Activated CD4-positive, alpha-beta T cell treated with anti-CD3 and anti-CD28 coated beads for 36 hours (primary cell): Measurements from ENCODE around the gene WWC2. TPM values are rescaled to one million over a fixed set of nuclear protein-coding genes. Genes with fewer than 3 reads are reported as not detected.

Source experiments
- ATAC-seq: fragments of 200-7000 bp; cut with Tn5 transposase; one replicate; pipeline ENCODE4 v1.10.0; 2021; ENCODE audit warnings: mild to moderate bottlenecking, moderate library complexity
- CTCF ChIA-PET: fragments of 350-600 bp; sonication (Branson Sonifier 250); formaldehyde crosslinking; loops from one replicate; lab custom pipeline; 2021; ENCODE audit warnings: antibody characterized with exemption; lab: Charles Lee
- POLR2A ChIA-PET: fragments of 350-600 bp; sonication (Branson Sonifier 250); formaldehyde crosslinking; loops from one replicate; lab custom pipeline; 2021; ENCODE audit warnings: antibody characterized with exemption, inconsistent platforms; lab: Charles Lee
- DNase-seq: peaks from one replicate; pipeline ENCODE4 v3.0.0-alpha.2; 2020
- H3K27ac Mint-ChIP-seq: one replicate; pipeline ENCODE4 v1.8.0; 2021; ENCODE audit warnings: mixed read lengths
- H3K27me3 Mint-ChIP-seq: one replicate; pipeline ENCODE4 v1.8.0; 2021; ENCODE audit warnings: mixed read lengths
- H3K36me3 Mint-ChIP-seq: one replicate; pipeline ENCODE4 v1.8.0; 2021; ENCODE audit warnings: low read depth, mixed read lengths
- H3K4me1 Mint-ChIP-seq: one replicate; pipeline ENCODE4 v1.8.0; 2021; ENCODE audit warnings: mixed read lengths
- H3K4me3 Mint-ChIP-seq: one replicate; pipeline ENCODE4 v1.8.0; 2021; ENCODE audit warnings: mild to moderate bottlenecking, moderate library complexity, mixed read lengths
- H3K9me3 Mint-ChIP-seq: one replicate; pipeline ENCODE4 v1.8.0; 2021; ENCODE audit warnings: low read depth, mixed read lengths
- intact Hi-C, 2 experiments: fragments of 100-400 bp; cut with DNase I in 1 of 2; cut with micrococcal nuclease in 1 of 2; formaldehyde crosslinking; loops; one replicate each; pipeline versions ENCODE4 v1.14.2 to v1.15.1; 2022 to 2024; cut with DNase I, micrococcal nuclease
- total RNA-seq, 2 experiments: library from RNA; stranded (reverse); gene quantifications; one replicate each; pipeline ENCODE4 v1.2.3, GENCODE V29; 2021

Gene WWC2
- total RNA-seq, 2 experiments from 2014 or later = 3.6 to 4.3 TPM

GRCh38 chr4:183360161-183360919 is 261.3 kb downstream of the WWC2 start:
- ChIA-PET POLR2A (no interaction called here), CTCF (no interaction called here)
- Mint-ChIP-seq H3K36me3 (no peaks in the 10 kb centered on the region), H3K9me3 (no peaks in the 10 kb centered on the region), H3K27ac (no peak overlapping the region), H3K4me3 (no peak overlapping the region), H3K27me3 (peaks cover 3% of the 10 kb centered on the region), H3K4me1 (no peaks in the 10 kb centered on the region)
- intact Hi-C loops = no loop called here
- no peak for ATAC-seq
- no peak for DNase-seq

- Mint-ChIP-seq H3K27ac (no peak overlapping the region), H3K9me3 (no peaks in the 10 kb centered on the region), H3K27me3 (peaks cover 3% of the 10 kb centered on the region), H3K4me3 (no peak overlapping the region), H3K36me3 (no peaks in the 10 kb centered on the region), H3K4me1 (no peaks in the 10 kb centered on the region)
- ChIA-PET CTCF (no interaction called here), POLR2A (interaction anchor here (0.6 kb wide), 1 partner anchor 45 kb away, joined by 3 read pairs; no protein-coding TSS in a partner anchor)
- intact Hi-C loops = no loop called here
- DNase-seq = no peak
- no peak for ATAC-seq
These were observed 263.0 kb downstream of the WWC2 start for GRCh38 chr4:183362036-183362435.

GRCh38 chr4:183362916-183363542 is 264.0 kb downstream of the WWC2 start:
- no peak for ATAC-seq
- ChIA-PET POLR2A (no interaction called here), CTCF (no interaction called here)
- no peaks in the 10 kb centered on the region for H3K4me1 Mint-ChIP-seq
- intact Hi-C loops = no loop called here
- no peaks in the 10 kb centered on the region for H3K27me3 Mint-ChIP-seq
- H3K4me3 Mint-ChIP-seq = no peak overlapping the region
- no peak for DNase-seq
- H3K36me3 Mint-ChIP-seq = no peaks in the 10 kb centered on the region
- H3K9me3 Mint-ChIP-seq = no peaks in the 10 kb centered on the region
- H3K27ac Mint-ChIP-seq = no peak overlapping the region

GRCh38 chr4:183364025-183364424 is 265.0 kb downstream of the WWC2 start:
- Mint-ChIP-seq H3K9me3 (no peaks in the 10 kb centered on the region), H3K27me3 (no peaks in the 10 kb centered on the region), H3K4me1 (no peaks in the 10 kb centered on the region), H3K36me3 (no peaks in the 10 kb centered on the region), H3K27ac (no peak overlapping the region), H3K4me3 (no peak overlapping the region)
- ATAC-seq (no peak), DNase-seq (no peak)
- ChIA-PET POLR2A (no interaction called here), CTCF (no interaction called here)
- intact Hi-C loops = no loop called here

- DNase-seq (no peak), ATAC-seq (no peak)
- no peaks in the 10 kb centered on the region for H3K36me3 Mint-ChIP-seq
- no peaks in the 10 kb centered on the region for H3K27me3 Mint-ChIP-seq
- intact Hi-C loops = no loop called here
- H3K4me1 Mint-ChIP-seq = no peaks in the 10 kb centered on the region
- CTCF ChIA-PET = no interaction called here
- POLR2A ChIA-PET = no interaction called here
- H3K27ac Mint-ChIP-seq = no peak overlapping the region
- no peak overlapping the region for H3K4me3 Mint-ChIP-seq
- no peaks in the 10 kb centered on the region for H3K9me3 Mint-ChIP-seq
These were observed 267.3 kb downstream of the WWC2 start for GRCh38 chr4:183366206-183366835.

GRCh38 chr4:183369073-183369472 is 270.0 kb downstream of the WWC2 start:
- H3K4me1 Mint-ChIP-seq = no peaks in the 10 kb centered on the region
- intact Hi-C loops = no loop called here
- H3K27me3 Mint-ChIP-seq = no peaks in the 10 kb centered on the region
- peaks cover 4% of the 10 kb centered on the region for H3K9me3 Mint-ChIP-seq
- no peak for DNase-seq
- ChIA-PET POLR2A (no interaction called here), CTCF (interaction anchor here (0.9 kb wide), 1 partner anchor 14 kb away, joined by 3 read pairs; no protein-coding TSS in a partner anchor)
- no peak overlapping the region for H3K4me3 Mint-ChIP-seq
- ATAC-seq = no peak
- H3K36me3 Mint-ChIP-seq = no peaks in the 10 kb centered on the region
- H3K27ac Mint-ChIP-seq = no peak overlapping the region

Other genes starting within 250 kb of the WWC2 start
- gene DCTD, start 181.9 kb upstream of the WWC2 start, total RNA-seq = 100 to 1,000 TPM; 119 to 128 TPM
- not detected for gene CLDN22, start 221.0 kb downstream of the WWC2 start, total RNA-seq
- gene CLDN24, start 223.2 kb downstream of the WWC2 start, total RNA-seq = not detected